B cell (primary cell): ENCODE measurements around the gene CYTH3. TPM values are rescaled to one million over a fixed set of nuclear protein-coding genes. Genes with fewer than 3 reads are reported as not detected.

ENCODE experiments used
- ATAC-seq: fragments of 200-7000 bp; cut with Tn5 transposase; one replicate; pipeline ENCODE4 v1.10.0; 2021; ENCODE audit warnings: low read depth, mild to moderate bottlenecking, moderate number of reproducible peaks, moderate library complexity
- CTCF ChIA-PET: fragments of 350-600 bp; sonication (Branson Sonifier 250); formaldehyde crosslinking; loops from one replicate; lab custom pipeline; 2021; ENCODE audit warnings: antibody characterized with exemption, inconsistent platforms; lab: Charles Lee
- POLR2A ChIA-PET: fragments of 350-600 bp; sonication (Branson Sonifier 250); formaldehyde crosslinking; loops from one replicate; lab custom pipeline; 2021; ENCODE audit warnings: antibody characterized with exemption; lab: Charles Lee
- DNase-seq: peaks from one replicate; pipeline ENCODE4 v3.0.0; 2013
- H2AFZ ChIP-seq: 2 replicates; pipeline ENCODE4 v1.6.1; 2012; ENCODE audit warnings: mild to moderate bottlenecking, low read depth, low read length; ENCODE audit not compliant: insufficient read depth, poor library complexity, severe bottlenecking
- H3K27ac ChIP-seq, 2 donors: 1 replicate in 1 of 2; 2 replicates in 1 of 2; pipeline ENCODE4 v1.5.1; 2012 to 2013; ENCODE audit warnings: low read length in 2 of 2, mild to moderate bottlenecking in 2 of 2, moderate library complexity in 1 of 2
- H3K27me3 ChIP-seq, 4 experiments: fragments of 200-600 bp in 1 of 4; sonication (generic) in 1 of 4; replicated peaks in 1 of 4; 1 replicate in 2 of 4; 2 replicates in 2 of 4; pipeline versions ENCODE4 v1.6.1 to v1.7.0; 2013 to 2016; ENCODE audit warnings: low read length in 3 of 4, mild to moderate bottlenecking in 2 of 4, mixed read lengths in 1 of 4, moderate library complexity in 1 of 4; ENCODE audit not compliant: insufficient read depth in 4 of 4, control insufficient read depth in 3 of 4; ENCODE audit errors: control extremely low read depth in 1 of 4
- H3K36me3 ChIP-seq, 2 experiments: replicated peaks in 1 of 2; 1 replicate in 1 of 2; 2 replicates in 1 of 2; pipeline versions ENCODE4 v1.6.1 to v1.7.1; 2013; ENCODE audit warnings: low read length in 1 of 2; ENCODE audit not compliant: insufficient read depth in 2 of 2, control insufficient read depth in 1 of 2; ENCODE audit errors: control extremely low read depth in 1 of 2, extremely low read depth in 1 of 2
- H3K4me1 ChIP-seq, 2 donors: fragments of 200-600 bp in 1 of 2; sonication (generic) in 1 of 2; 1 replicate in 1 of 2; 2 replicates in 1 of 2; pipeline versions ENCODE4 v1.5.1 to v1.6.1; 2013 to 2017; ENCODE audit warnings: low read length in 2 of 2; ENCODE audit not compliant: control insufficient read depth in 2 of 2, insufficient read depth in 2 of 2
- H3K4me2 ChIP-seq: replicated peaks from 2 replicates; pipeline ENCODE3; 2012; ENCODE audit warnings: mild to moderate bottlenecking, low read depth, low read length; ENCODE audit not compliant: poor library complexity, severe bottlenecking
- H3K4me3 ChIP-seq, 5 experiments: fragments of 200-600 bp in 1 of 5; sonication (generic) in 1 of 5; 1 replicate in 3 of 5; 2 replicates in 2 of 5; pipeline versions ENCODE4 v1.5.1 to v1.7.0; 2011 to 2016; ENCODE audit warnings: low read length in 4 of 5, mild to moderate bottlenecking in 4 of 5, low read depth in 2 of 5, control low read depth in 1 of 5, moderate library complexity in 1 of 5; ENCODE audit not compliant: insufficient read depth in 1 of 5; ENCODE audit errors: control extremely low read depth in 1 of 5, extremely low read depth in 1 of 5
- H3K79me2 ChIP-seq: fragments of 200-600 bp; sonication (generic); one replicate; pipeline ENCODE4 v1.6.0; 2016; ENCODE audit warnings: low read length; ENCODE audit not compliant: control insufficient read depth, insufficient read depth
- H3K9ac ChIP-seq: fragments of 200-600 bp; sonication (generic); 2 replicates; pipeline ENCODE4 v1.6.1; 2017; ENCODE audit warnings: mild to moderate bottlenecking, low read length, moderate library complexity
- H3K9me3 ChIP-seq, 3 donors: one replicate each; pipeline versions ENCODE4 v1.6.1 to v1.7.1; 2013; ENCODE audit warnings: low read length in 2 of 3; ENCODE audit not compliant: control insufficient read depth in 2 of 3, insufficient read depth in 1 of 3; ENCODE audit errors: control extremely low read depth in 1 of 3
- H4K20me1 ChIP-seq: 2 replicates; pipeline ENCODE4 v1.6.0; 2012; ENCODE audit warnings: mild to moderate bottlenecking, low read length; ENCODE audit not compliant: insufficient read depth, control insufficient read depth, poor library complexity, severe bottlenecking
- H3K27ac Mint-ChIP-seq: one replicate; pipeline ENCODE4 v1.8.0; 2021; ENCODE audit warnings: mixed read lengths
- H3K27me3 Mint-ChIP-seq: one replicate; pipeline ENCODE4 v1.8.0; 2021; ENCODE audit warnings: mixed read lengths
- H3K4me1 Mint-ChIP-seq: one replicate; pipeline ENCODE4 v1.8.0; 2021; ENCODE audit warnings: mixed read lengths
- H3K4me3 Mint-ChIP-seq: one replicate; pipeline ENCODE4 v1.8.0; 2021; ENCODE audit warnings: mixed read lengths
- H3K9me3 Mint-ChIP-seq: one replicate; pipeline ENCODE4 v1.8.0; 2022; ENCODE audit warnings: mixed read lengths; ENCODE audit not compliant: insufficient read depth
- CTCF ChIP-seq: fragments of 200-600 bp; IDR thresholded peaks from one replicate; pipeline ENCODE4 v1.8.0; 2022; ENCODE audit warnings: antibody characterized with exemption, mild to moderate bottlenecking
- EZH2 ChIP-seq: IDR thresholded peaks from 2 replicates; pipeline ENCODE4 v1.6.1; 2012; ENCODE audit warnings: borderline replicate concordance, low read depth, mild to moderate bottlenecking, moderate library complexity, low read length; ENCODE audit not compliant: insufficient read depth, poor library complexity, severe bottlenecking
- WGBS: methylation state at CpG from one replicate; pipeline ENCODE4 v1.1.5; 2013; ENCODE audit warnings: missing lambda C conversion rate; ENCODE audit not compliant: insufficient coverage; 5-methylcytosine and 5-hydroxymethylcytosine counted together
- intact Hi-C: fragments of 100-400 bp; cut with micrococcal nuclease; formaldehyde crosslinking; loops from one replicate; pipeline ENCODE4 v1.10.0; 2022
- polyA plus RNA-seq: library from polyadenylated mRNA; depleted of rRNA; stranded (reverse); fragments of >200 nt; gene quantifications from 2 replicates; pipeline ENCODE4 v1.2.3, GENCODE V29; 2012
- total RNA-seq, 2 donors: library from RNA; stranded (reverse); fragments of 120-200 nt in 1 of 2; gene quantifications; 1 replicate in 1 of 2; 2 replicates in 1 of 2; pipeline versions ENCODE4 v1.2.3 to v1.2.4, GENCODE V29; 2013 to 2022

CYTH3 gene
- total and polyA plus RNA-seq, 2 donors (not counting 1 experiment from before 2014, with no cell fraction given): 5.2 to 11.3 TPM

GRCh38 chr7:6291531-6291930 lies 19.1 kb upstream of the CYTH3 start:
- Histone ChIP-seq H3K4me2 (no peak overlapping the region), H3K27me3 (no peaks in the 10 kb centered on the region), H3K79me2 (no peaks in the 10 kb centered on the region), H3K4me1 (no peaks in the 10 kb centered on the region), H2AFZ (no peak overlapping the region), H3K9ac (no peak overlapping the region), H4K20me1 (no peaks in the 10 kb centered on the region), H3K9me3 (no peaks in the 10 kb centered on the region), H3K4me3 (no peak overlapping the region), H3K27ac (no peak overlapping the region), H3K36me3 (no peaks in the 10 kb centered on the region)
- H3K27ac Mint-ChIP-seq: no peak overlapping the region
- DNase-seq (no peak), ATAC-seq (no peak)
- no peaks in the 10 kb centered on the region for H3K4me1 Mint-ChIP-seq
- no peak overlapping the region for H3K4me3 Mint-ChIP-seq
- H3K9me3 Mint-ChIP-seq: no peaks in the 10 kb centered on the region
- TF ChIP-seq CTCF: no peak
- no peak for TF ChIP-seq EZH2
- ChIA-PET CTCF (no interaction called here), POLR2A (no interaction called here)
- intact Hi-C loops: no loop called here
- 100% methylated on average over 2 of the region's 5 CpGs for WGBS
- H3K27me3 Mint-ChIP-seq: no peaks in the 10 kb centered on the region

- CTCF ChIA-PET: no interaction called here
- POLR2A ChIA-PET: no interaction called here
Observed at GRCh38 chr7:6290319-6290741, 17.9 kb upstream of the CYTH3 start.

More at GRCh38 chr7:6290319-6290741, 17.9 kb upstream of the CYTH3 start:
- H3K4me3 Mint-ChIP-seq: no peak overlapping the region
- intact Hi-C loops: no loop called here
- Histone ChIP-seq H3K4me3 (no peak overlapping the region), H4K20me1 (no peaks in the 10 kb centered on the region), H3K36me3 (no peaks in the 10 kb centered on the region), H3K9me3 (no peaks in the 10 kb centered on the region), H3K27me3 (no peaks in the 10 kb centered on the region), H3K79me2 (no peaks in the 10 kb centered on the region), H3K9ac (no peak overlapping the region), H3K4me1 (no peaks in the 10 kb centered on the region), H3K4me2 (no peak overlapping the region), H2AFZ (no peak overlapping the region), H3K27ac (no peak overlapping the region)
- no peaks in the 10 kb centered on the region for H3K9me3 Mint-ChIP-seq
- H3K4me1 Mint-ChIP-seq: no peaks in the 10 kb centered on the region
- DNase-seq (no peak), ATAC-seq (no peak)
- no peaks in the 10 kb centered on the region for H3K27me3 Mint-ChIP-seq
- H3K27ac Mint-ChIP-seq: no peak overlapping the region
- WGBS: 77% methylated on average over 8 of the region's 9 CpGs
- TF ChIP-seq CTCF: no peak
- TF ChIP-seq EZH2: no peak
